ENCODE data around the gene YOD1.

The YOD1 gene

GRCh38 chr1:207079706-207080241, 28.8 kb upstream of the YOD1 start:
- DNase-seq (no peak), ATAC-seq (ENCODE audit: insufficient read depth, low read depth) (no peak)
- Histone ChIP-seq H3K79me2 (ENCODE audit: insufficient read depth, low read length) (no peaks in the 10 kb centered on the region), H3K4me2 (ENCODE audit: insufficient read depth, low read length) (no peak overlapping the region), H3K27me3 (ENCODE audit: insufficient read depth, low read length, poor library complexity) (peaks cover under 1% of the 10 kb centered on the region), H4K20me1 (ENCODE audit: insufficient read depth, low read length) (no peaks in the 10 kb centered on the region), H3K36me3 (ENCODE audit: insufficient read depth, low read length) (no peaks in the 10 kb centered on the region), H3K9me3 (ENCODE audit: insufficient read depth, low read length, severe bottlenecking) (no peaks in the 10 kb centered on the region), H3K9ac (ENCODE audit: low read depth, low read length) (no peak overlapping the region), H2AFZ (ENCODE audit: low read depth, low read length) (no peak overlapping the region), H3K4me1 (ENCODE audit: insufficient read depth, low read length) (peaks cover 26% of the 10 kb centered on the region), H3K4me3 (ENCODE audit: low read depth in 1 of 2, low read length in 2 of 2) (no peak overlapping the region), H3K27ac (ENCODE audit: low read length) (no peak overlapping the region)
- no peak for TF ChIP-seq EZH2 (IDR thresholded peaks at IDR 0.05; ENCODE audit: borderline replicate concordance, low read depth, low read length, severe bottlenecking)

- ATAC-seq (ENCODE audit: insufficient read depth, low read depth) = no peak
- H3K9me3 ChIP-seq (ENCODE audit: insufficient read depth, low read length, severe bottlenecking) = no peaks in the 10 kb centered on the region
- H3K4me2 ChIP-seq (ENCODE audit: insufficient read depth, low read length) = no peak overlapping the region
- H3K27ac ChIP-seq (ENCODE audit: low read length) = no peak overlapping the region
- H3K4me1 ChIP-seq (ENCODE audit: insufficient read depth, low read length) = peaks cover 15% of the 10 kb centered on the region
- no peaks in the 10 kb centered on the region for H3K79me2 ChIP-seq (ENCODE audit: insufficient read depth, low read length)
- H3K36me3 ChIP-seq (ENCODE audit: insufficient read depth, low read length) = no peaks in the 10 kb centered on the region
- peaks cover 6% of the 10 kb centered on the region for H3K27me3 ChIP-seq (ENCODE audit: insufficient read depth, low read length, poor library complexity)
- TF ChIP-seq, protein P1, sequence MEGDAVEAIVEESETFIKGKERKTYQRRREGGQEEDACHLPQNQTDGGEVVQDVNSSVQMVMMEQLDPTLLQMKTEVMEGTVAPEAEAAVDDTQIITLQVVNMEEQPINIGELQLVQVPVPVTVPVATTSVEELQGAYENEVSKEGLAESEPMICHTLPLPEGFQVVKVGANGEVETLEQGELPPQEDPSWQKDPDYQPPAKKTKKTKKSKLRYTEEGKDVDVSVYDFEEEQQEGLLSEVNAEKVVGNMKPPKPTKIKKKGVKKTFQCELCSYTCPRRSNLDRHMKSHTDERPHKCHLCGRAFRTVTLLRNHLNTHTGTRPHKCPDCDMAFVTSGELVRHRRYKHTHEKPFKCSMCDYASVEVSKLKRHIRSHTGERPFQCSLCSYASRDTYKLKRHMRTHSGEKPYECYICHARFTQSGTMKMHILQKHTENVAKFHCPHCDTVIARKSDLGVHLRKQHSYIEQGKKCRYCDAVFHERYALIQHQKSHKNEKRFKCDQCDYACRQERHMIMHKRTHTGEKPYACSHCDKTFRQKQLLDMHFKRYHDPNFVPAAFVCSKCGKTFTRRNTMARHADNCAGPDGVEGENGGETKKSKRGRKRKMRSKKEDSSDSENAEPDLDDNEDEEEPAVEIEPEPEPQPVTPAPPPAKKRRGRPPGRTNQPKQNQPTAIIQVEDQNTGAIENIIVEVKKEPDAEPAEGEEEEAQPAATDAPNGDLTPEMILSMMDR (IDR thresholded peaks at IDR 0.05; ENCODE audit: borderline replicate concordance, extremely low read depth, low read length, poor library complexity, severe bottlenecking) = no peak
- TF ChIP-seq EZH2 (IDR thresholded peaks at IDR 0.05; ENCODE audit: borderline replicate concordance, low read depth, low read length, severe bottlenecking) = no peak
- H3K9ac ChIP-seq (ENCODE audit: low read depth, low read length) = no peak overlapping the region
- H3K4me3 ChIP-seq (ENCODE audit: low read depth in 1 of 2, low read length in 2 of 2) = no peak overlapping the region
- H2AFZ ChIP-seq (ENCODE audit: low read depth, low read length) = no peak overlapping the region
- no peaks in the 10 kb centered on the region for H4K20me1 ChIP-seq (ENCODE audit: insufficient read depth, low read length)
- no peak for DNase-seq
Measured at GRCh38 chr1:207078578-207079132, 27.6 kb upstream of the YOD1 start.

DNA sequence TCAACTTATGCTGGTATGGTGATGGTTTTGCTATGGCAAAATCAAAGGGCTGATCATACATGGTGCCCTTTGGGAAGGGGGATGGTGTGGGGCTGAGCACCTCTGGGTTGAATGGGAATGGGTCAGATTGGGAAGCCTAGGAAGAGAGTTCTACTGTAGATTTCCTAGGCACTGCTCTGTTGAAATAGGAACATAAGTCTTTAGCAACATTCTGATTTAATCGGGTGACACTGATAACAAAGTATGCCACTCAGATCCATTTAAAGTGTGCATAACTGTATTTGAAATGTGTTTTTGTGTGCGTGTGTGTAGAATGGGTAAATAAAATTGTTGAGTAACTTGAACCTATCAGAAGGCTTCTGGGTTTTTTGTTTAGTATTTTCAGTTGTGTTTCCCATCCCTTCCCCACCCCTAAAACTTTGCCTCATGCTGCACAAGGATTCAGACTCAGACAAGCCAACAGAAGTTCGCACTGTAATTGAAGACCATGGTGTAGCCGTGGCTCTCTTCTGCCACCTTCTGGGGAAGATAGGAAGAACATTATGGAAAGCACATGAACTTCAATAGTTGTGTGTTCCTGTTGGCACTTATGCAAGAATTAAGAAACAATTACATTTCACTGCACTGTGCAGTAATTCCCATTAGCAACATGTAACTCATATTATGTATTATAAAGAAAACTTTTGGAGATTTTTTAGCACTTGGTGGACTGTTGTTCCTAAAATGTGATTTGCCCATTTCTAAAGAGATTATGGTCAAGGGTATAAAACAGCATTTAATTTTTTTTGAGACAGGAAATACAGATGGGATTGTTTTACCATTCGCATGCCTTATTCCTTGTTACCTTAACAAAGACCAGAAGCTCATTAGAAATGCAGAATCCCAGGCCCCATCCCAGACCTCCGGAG, 26.7 kb upstream of the YOD1 start:
- peak; percentile 77 for DNase-seq
- ATAC-seq (ENCODE audit: insufficient read depth, low read depth) = peak; percentile 95
- Histone ChIP-seq H3K9ac (ENCODE audit: low read depth, low read length) (no peak overlapping the region), H4K20me1 (ENCODE audit: insufficient read depth, low read length) (no peaks in the 10 kb centered on the region), H3K4me3 (ENCODE audit: low read depth in 1 of 2, low read length in 2 of 2) (no peak overlapping the region), H3K27ac (ENCODE audit: low read length) (no peak overlapping the region), H2AFZ (ENCODE audit: low read depth, low read length) (no peak overlapping the region), H3K4me1 (ENCODE audit: insufficient read depth, low read length) (peaks cover 7% of the 10 kb centered on the region; the same call in 1 of the 2 replicates), H3K27me3 (ENCODE audit: insufficient read depth, low read length, poor library complexity) (peaks cover 6% of the 10 kb centered on the region), H3K4me2 (ENCODE audit: insufficient read depth, low read length) (no peak overlapping the region), H3K79me2 (ENCODE audit: insufficient read depth, low read length) (no peaks in the 10 kb centered on the region), H3K9me3 (ENCODE audit: insufficient read depth, low read length, severe bottlenecking) (no peaks in the 10 kb centered on the region), H3K36me3 (ENCODE audit: insufficient read depth, low read length) (no peaks in the 10 kb centered on the region)
- TF ChIP-seq, protein P1 (IDR thresholded peaks at IDR 0.05; ENCODE audit: borderline replicate concordance, extremely low read depth, low read length, poor library complexity, severe bottlenecking) = peak; percentile 92
- no peak for TF ChIP-seq EZH2 (IDR thresholded peaks at IDR 0.05; ENCODE audit: borderline replicate concordance, low read depth, low read length, severe bottlenecking)

DNA sequence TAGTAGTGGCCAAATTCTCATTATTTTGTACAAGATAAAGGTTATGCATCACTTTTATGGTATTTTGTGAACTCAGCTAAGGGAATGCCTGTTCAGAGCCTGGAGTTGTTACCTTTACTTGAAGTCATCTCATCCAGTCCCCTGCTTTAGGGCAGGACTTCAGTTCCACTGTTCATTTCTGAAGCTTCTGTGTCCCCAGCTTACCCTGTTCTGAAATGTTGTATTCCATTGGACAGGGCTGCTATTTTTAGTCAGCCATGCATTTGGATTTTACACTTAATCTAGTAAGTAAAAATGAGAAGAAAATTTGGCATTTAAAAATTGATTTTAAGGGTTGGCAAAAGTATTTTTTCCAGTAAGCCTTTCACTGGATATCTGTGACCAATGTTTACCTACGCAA, 26.0 kb upstream of the YOD1 start:
- Histone ChIP-seq H4K20me1 (ENCODE audit: insufficient read depth, low read length) (no peaks in the 10 kb centered on the region), H3K9me3 (ENCODE audit: insufficient read depth, low read length, severe bottlenecking) (no peaks in the 10 kb centered on the region), H3K9ac (ENCODE audit: low read depth, low read length) (no peak overlapping the region), H3K4me2 (ENCODE audit: insufficient read depth, low read length) (no peak overlapping the region), H3K36me3 (ENCODE audit: insufficient read depth, low read length) (no peaks in the 10 kb centered on the region), H3K27ac (ENCODE audit: low read length) (no peak overlapping the region), H3K79me2 (ENCODE audit: insufficient read depth, low read length) (no peaks in the 10 kb centered on the region), H3K27me3 (ENCODE audit: insufficient read depth, low read length, poor library complexity) (peaks cover 6% of the 10 kb centered on the region), H3K4me1 (ENCODE audit: insufficient read depth, low read length) (no peaks in the 10 kb centered on the region), H3K4me3 (ENCODE audit: low read depth in 1 of 2, low read length in 2 of 2) (no peak overlapping the region), H2AFZ (ENCODE audit: low read depth, low read length) (no peak overlapping the region)
- DNase-seq (no peak), ATAC-seq (ENCODE audit: insufficient read depth, low read depth) (no peak)
- TF ChIP-seq, protein P1 (IDR thresholded peaks at IDR 0.05; ENCODE audit: borderline replicate concordance, extremely low read depth, low read length, poor library complexity, severe bottlenecking) = no peak
- no peak for TF ChIP-seq EZH2 (IDR thresholded peaks at IDR 0.05; ENCODE audit: borderline replicate concordance, low read depth, low read length, severe bottlenecking)
